Mesothelial cell of epicardium (in vitro differentiated cells): ENCODE measurements around the gene MECR. TPM values are rescaled to one million over a fixed set of nuclear protein-coding genes. Genes with fewer than 3 reads are reported as not detected.

Experiments used
- DNase-seq, 2 experiments: peaks; one replicate each; pipeline ENCODE4 v3.0.0; 2021; ENCODE audit warnings: low spot score in 2 of 2; ENCODE audit not compliant: unreplicated experiment in 2 of 2
- H3K27ac Mint-ChIP-seq: 2 replicates; pipeline ENCODE4 v1.8.0; 2021; ENCODE audit warnings: mixed read lengths
- H3K27me3 Mint-ChIP-seq: 2 replicates; pipeline ENCODE4 v1.8.0; 2021; ENCODE audit warnings: low read depth, mixed read lengths
- H3K36me3 Mint-ChIP-seq: 2 replicates; pipeline ENCODE4 v1.8.0; 2021; ENCODE audit warnings: mixed read lengths
- H3K4me1 Mint-ChIP-seq: 2 replicates; pipeline ENCODE4 v1.8.0; 2021; ENCODE audit warnings: mixed read lengths
- H3K4me3 Mint-ChIP-seq: 2 replicates; pipeline ENCODE4 v1.8.0; 2021; ENCODE audit warnings: mild to moderate bottlenecking, moderate library complexity, mixed read lengths
- H3K9me3 Mint-ChIP-seq: 2 replicates; pipeline ENCODE4 v1.8.0; 2021; ENCODE audit warnings: mixed read lengths
- total RNA-seq: library from RNA; stranded (reverse); gene quantifications from 3 replicates; pipeline ENCODE4 v1.2.1, GENCODE V29; 2021
- TF ChIP-seq, protein P1 (sequence below): fragments of 200-600 bp; sonication (generic); IDR thresholded peaks from one replicate; pipeline ENCODE4 v1.5.0; 2021; ENCODE audit warnings: antibody characterized with exemption; ENCODE audit not compliant: unreplicated experiment

Gene MECR
- total RNA-seq, 1 donor from 2014 or later = 36.6 TPM

DNA sequence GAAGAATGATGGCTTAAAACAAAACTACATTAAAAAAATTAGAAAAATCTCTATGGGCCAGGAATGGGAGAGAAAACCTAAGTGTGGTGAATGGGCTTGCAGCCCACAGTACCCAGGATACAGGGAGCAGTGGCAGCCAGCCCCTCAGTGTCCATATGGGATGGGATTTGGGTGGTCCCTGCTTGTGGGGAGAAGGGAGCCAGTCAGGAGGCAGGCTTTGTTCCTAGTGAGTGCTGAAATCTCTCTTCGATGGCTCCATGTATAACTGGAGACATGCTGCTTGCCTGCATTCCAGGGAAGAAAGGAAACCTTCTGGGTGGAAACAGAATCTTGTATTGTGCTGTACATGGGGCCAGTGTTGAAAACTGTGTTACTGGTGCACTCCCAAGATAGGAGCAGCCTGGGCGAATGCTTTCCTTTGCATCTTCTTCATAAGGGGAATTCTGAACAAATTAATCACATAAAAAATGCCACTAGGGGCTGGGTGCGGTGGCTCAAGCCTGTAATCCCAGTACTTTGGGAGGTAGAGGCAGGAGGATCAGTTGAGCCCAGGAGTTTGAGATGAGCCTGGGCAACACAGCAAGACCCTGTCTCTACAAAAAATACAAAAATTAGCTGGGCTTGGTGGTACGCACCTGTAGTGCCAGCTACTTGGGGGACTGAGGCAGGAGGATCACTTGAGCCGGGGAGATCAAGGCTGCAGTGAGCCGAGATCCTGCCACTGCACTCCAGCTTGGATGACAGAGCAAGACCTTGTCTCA, 41.6 kb upstream of the MECR start:
- peak overlapping the region; percentile 98 for H3K27ac Mint-ChIP-seq
- H3K4me1 Mint-ChIP-seq = peaks cover 31% of the 10 kb centered on the region
- no peaks in the 10 kb centered on the region for H3K27me3 Mint-ChIP-seq
- H3K9me3 Mint-ChIP-seq = peaks cover 4% of the 10 kb centered on the region
- H3K4me3 Mint-ChIP-seq = peak overlapping the region; percentile 32
- TF ChIP-seq, protein P1, sequence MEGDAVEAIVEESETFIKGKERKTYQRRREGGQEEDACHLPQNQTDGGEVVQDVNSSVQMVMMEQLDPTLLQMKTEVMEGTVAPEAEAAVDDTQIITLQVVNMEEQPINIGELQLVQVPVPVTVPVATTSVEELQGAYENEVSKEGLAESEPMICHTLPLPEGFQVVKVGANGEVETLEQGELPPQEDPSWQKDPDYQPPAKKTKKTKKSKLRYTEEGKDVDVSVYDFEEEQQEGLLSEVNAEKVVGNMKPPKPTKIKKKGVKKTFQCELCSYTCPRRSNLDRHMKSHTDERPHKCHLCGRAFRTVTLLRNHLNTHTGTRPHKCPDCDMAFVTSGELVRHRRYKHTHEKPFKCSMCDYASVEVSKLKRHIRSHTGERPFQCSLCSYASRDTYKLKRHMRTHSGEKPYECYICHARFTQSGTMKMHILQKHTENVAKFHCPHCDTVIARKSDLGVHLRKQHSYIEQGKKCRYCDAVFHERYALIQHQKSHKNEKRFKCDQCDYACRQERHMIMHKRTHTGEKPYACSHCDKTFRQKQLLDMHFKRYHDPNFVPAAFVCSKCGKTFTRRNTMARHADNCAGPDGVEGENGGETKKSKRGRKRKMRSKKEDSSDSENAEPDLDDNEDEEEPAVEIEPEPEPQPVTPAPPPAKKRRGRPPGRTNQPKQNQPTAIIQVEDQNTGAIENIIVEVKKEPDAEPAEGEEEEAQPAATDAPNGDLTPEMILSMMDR = no peak
- H3K36me3 Mint-ChIP-seq = peaks cover 20% of the 10 kb centered on the region
- DNase-seq = no peak

DNA sequence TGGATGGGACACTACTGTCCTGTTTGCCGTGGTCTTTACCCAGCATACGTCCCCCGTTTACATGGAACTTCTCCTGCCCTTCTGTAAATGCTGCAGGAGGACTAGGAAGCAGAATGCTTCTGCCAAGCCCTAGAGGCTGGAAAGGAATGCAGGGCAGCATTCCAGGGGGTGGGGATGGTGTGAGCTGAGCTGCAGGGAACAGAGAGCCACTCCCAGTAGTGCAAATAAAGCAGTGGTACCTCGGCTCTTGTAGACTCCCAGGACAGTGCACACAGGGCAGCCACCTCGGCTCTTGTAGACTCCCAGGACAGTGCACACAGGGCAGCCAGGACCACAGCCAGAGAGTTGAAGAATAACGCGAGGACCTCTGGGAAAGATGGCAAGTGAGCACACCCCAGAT, 41.0 kb upstream of the MECR start:
- TF ChIP-seq, protein P1 = no peak
- Mint-ChIP-seq H3K36me3 (peaks cover 17% of the 10 kb centered on the region), H3K27ac (peak overlapping the region; percentile 98), H3K4me3 (peak overlapping the region; percentile 32), H3K4me1 (peaks cover 35% of the 10 kb centered on the region), H3K27me3 (no peaks in the 10 kb centered on the region), H3K9me3 (peaks cover 2% of the 10 kb centered on the region)
- peak; percentile 54 to 76 for DNase-seq

DNA sequence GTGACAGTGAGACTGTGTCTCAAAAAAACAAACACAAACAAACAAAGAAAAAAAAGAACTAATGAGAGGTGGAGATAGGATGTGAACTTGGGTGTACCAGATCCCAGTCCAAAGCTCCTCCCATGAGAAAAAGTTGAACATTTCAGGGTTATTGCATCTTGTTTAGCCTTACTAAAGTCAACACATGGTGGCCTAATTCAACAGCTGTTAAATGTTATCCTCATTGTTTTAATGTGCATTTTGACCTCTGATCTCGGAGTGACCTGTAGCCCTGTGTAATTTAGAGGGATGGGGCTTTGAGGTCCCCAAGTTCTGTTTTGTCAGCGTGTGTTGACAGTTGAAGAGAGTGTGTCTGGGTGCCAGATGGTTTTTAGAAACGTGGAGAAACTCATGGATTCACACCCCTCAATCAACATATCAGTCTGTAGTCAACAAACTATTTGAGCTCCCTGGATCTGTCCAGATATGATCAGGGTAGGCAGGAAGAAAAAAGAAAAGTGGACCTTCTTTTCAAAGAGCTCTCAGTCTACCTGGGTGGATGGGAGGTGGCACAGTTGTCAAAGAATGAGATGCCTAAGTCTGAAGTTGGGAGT, 40.3 kb upstream of the MECR start:
- Mint-ChIP-seq H3K27ac (peak overlapping the region; percentile 98), H3K36me3 (peaks cover 14% of the 10 kb centered on the region), H3K27me3 (no peaks in the 10 kb centered on the region), H3K4me3 (no peak overlapping the region), H3K9me3 (no peaks in the 10 kb centered on the region), H3K4me1 (peaks cover 38% of the 10 kb centered on the region)
- no peak for DNase-seq
- TF ChIP-seq, protein P1 = no peak

DNA sequence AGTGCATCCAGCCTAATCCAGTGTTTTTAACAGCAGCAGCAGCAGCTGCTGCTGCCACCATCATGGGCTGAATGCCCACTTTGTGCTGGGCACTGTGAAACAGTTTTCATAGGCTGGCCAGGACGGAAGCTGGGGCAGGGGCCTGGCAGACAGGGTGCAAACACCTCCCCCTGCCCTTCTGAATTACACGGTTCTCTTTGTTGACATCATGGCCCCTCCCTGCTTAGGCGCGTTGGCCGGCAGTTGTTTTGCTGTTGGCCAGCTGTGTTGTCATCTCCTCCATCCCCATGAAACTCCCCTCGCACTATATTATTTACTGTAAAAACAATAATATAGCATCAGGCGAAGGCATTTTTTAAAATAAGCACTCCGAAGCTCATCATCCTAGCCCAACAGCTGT, 38.6 kb upstream of the MECR start:
- Mint-ChIP-seq H3K36me3 (peaks cover 19% of the 10 kb centered on the region), H3K4me3 (no peak overlapping the region), H3K9me3 (peaks cover 4% of the 10 kb centered on the region), H3K27ac (peak overlapping the region; percentile 79), H3K4me1 (peaks cover 38% of the 10 kb centered on the region), H3K27me3 (no peaks in the 10 kb centered on the region)
- no peak for DNase-seq
- TF ChIP-seq, protein P1 = no peak

DNA sequence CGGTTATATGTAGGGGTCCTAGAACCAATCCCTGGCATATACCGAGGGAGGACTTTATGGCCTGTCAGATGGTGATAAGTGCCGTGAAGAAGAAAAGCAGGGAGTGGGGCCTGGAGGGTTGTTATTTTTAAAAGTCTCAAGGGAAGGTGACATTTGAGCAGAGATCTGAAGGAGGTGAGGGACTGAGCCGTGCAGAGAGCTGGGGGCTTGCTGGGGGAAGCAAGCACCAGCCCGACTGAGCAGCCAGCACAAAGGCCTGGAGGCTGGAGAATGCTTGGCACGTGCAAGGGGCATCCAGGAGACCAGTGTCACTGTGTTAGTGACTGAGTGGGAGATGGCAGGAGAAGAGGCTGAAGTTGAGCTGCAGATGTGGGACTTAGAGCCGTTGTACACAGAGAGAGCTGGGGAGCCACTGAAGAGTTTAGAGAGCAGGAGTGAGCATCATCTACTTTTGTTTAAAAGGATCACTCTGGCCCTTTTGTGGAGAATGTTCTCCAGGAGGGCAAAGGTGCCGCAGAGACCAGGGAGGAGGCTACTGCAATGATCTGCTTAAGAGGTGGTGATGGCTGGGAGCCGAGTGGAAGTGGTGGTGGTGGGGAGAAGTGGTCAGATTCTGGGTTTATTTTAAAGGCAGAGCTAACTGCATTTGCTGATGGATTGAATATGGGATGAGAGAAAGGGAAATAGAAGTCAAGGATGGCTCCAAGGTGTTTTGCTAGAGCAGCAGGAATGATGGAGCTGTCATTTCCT, 36.8 kb upstream of the MECR start:
- peak overlapping the region; percentile 83 for H3K27ac Mint-ChIP-seq

More for the DNA sequence above, 36.8 kb upstream of the MECR start:
- DNase-seq = no peak
- peaks cover 4% of the 10 kb centered on the region for H3K9me3 Mint-ChIP-seq
- TF ChIP-seq, protein P1 = no peak
- no peak overlapping the region for H3K4me3 Mint-ChIP-seq
- H3K36me3 Mint-ChIP-seq = peaks cover 26% of the 10 kb centered on the region
- H3K4me1 Mint-ChIP-seq = peaks cover 34% of the 10 kb centered on the region
- no peaks in the 10 kb centered on the region for H3K27me3 Mint-ChIP-seq
